T-helper 17 cell (primary cell): ENCODE data around the gene TMEM9. TPM values are rescaled to one million over a fixed set of nuclear protein-coding genes. Genes with fewer than 3 reads are reported as not detected.

ENCODE experiments used
- ATAC-seq: fragments of 150-1000 bp; cut with Tn5 transposase; 2 replicates; pipeline ENCODE4 v1.10.0; 2021; ENCODE audit warnings: mild to moderate bottlenecking, moderate library complexity
- DNase-seq, 3 donors: peaks; one replicate each; pipeline versions ENCODE4 v3.0.0 to v3.0.0-alpha.2; 2020 to 2021
- H3K9me3 ChIP-seq: one replicate; pipeline ENCODE4 v1.7.0; 2013; ENCODE audit warnings: low read length, mild to moderate bottlenecking; ENCODE audit not compliant: control insufficient read depth, poor library complexity, severe bottlenecking
- H3K27ac Mint-ChIP-seq: one replicate; pipeline ENCODE4 v1.8.0; 2022; ENCODE audit warnings: mild to moderate bottlenecking, moderate library complexity, mixed read lengths
- H3K27me3 Mint-ChIP-seq: one replicate; pipeline ENCODE4 v1.8.0; 2022; ENCODE audit warnings: mixed read lengths
- H3K36me3 Mint-ChIP-seq: one replicate; pipeline ENCODE4 v1.8.0; 2022; ENCODE audit warnings: low read depth, mixed read lengths
- H3K4me1 Mint-ChIP-seq: one replicate; pipeline ENCODE4 v1.8.0; 2022; ENCODE audit warnings: mild to moderate bottlenecking, mixed read lengths
- H3K4me3 Mint-ChIP-seq: one replicate; pipeline ENCODE4 v1.8.0; 2022; ENCODE audit warnings: mild to moderate bottlenecking, moderate library complexity, mixed read lengths
- total RNA-seq, 4 donors: library from RNA in 2 of 4; stranded (reverse) in 2 of 4; gene quantifications; one replicate each; pipeline ENCODE4 v1.2.3 and lab custom pipeline; 2022 to 2026

TMEM9 gene
- total RNA-seq, 2 donors from 2014 or later = 13.0 to 13.1 TPM

DNA sequence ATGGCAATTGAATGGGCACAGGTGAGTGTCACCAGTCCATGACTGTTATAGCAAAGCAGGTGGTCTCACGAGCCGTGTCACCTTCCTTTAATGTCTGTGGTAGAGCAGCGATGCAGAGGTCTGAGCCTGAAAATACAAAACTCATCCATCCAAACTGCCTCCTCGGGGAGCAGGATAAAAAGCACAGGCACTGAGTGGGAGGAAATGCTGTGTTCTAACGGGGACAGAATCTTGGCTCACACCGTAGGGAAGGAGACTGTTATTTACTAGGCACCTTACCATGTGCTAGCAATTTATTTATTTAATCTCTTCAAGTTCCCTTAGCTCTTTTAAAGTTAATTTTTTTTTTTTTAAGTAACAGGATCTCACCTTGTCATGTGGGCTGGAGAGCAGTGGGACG, 28.5 kb downstream of the TMEM9 start:
- no peaks in the 10 kb centered on the region for H3K9me3 ChIP-seq
- Mint-ChIP-seq H3K36me3 (peaks cover 5% of the 10 kb centered on the region), H3K4me3 (no peak overlapping the region), H3K4me1 (peaks cover 2% of the 10 kb centered on the region), H3K27me3 (peaks cover 51% of the 10 kb centered on the region), H3K27ac (no peak overlapping the region)
- DNase-seq (no peak), ATAC-seq (no peak)

DNA sequence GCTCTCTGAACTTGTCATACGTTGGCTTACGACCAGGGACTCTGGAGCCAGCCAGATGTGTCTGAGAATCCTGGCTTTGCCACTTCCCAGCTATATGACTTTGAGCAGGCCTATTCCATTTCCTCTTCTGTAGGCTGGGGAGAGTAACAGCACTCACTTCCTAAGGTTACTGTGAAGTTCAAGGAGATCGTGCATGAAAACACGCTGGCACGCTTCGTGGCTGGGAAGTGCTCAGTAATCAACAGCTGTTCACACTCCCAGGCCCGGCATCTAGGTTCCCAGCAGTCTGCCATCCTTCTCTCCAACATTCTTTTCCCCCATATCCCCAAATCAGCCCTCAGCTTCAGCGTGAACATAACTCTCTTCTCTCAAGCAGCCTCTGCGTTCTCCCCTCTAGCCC, 29.3 kb downstream of the TMEM9 start:
- no peak overlapping the region for H3K4me3 Mint-ChIP-seq
- H3K9me3 ChIP-seq = no peaks in the 10 kb centered on the region
- ATAC-seq (no peak), DNase-seq (no peak)
- H3K27ac Mint-ChIP-seq = no peak overlapping the region
- H3K4me1 Mint-ChIP-seq = peaks cover 2% of the 10 kb centered on the region
- H3K27me3 Mint-ChIP-seq = peaks cover 51% of the 10 kb centered on the region
- peaks cover 5% of the 10 kb centered on the region for H3K36me3 Mint-ChIP-seq

DNA sequence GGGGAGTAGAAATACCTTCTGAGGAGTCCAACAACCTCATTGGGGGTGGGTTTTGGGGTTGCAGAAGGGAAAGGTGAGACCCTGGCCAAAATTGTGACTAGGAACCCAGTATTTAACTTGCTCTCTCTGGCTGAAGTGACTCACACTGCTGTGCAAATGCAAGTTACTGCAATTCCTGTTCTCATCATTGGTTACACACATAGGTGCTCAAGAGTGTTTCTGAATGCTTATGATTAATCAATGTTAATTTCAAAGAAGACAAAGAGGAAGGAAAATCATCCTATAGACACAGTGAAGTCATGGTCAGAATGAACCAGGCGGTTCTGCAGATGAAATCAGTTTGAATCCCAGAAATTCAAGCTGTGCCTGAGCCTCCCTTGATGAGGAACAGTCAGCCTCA, 30.4 kb downstream of the TMEM9 start:
- no peaks in the 10 kb centered on the region for H3K9me3 ChIP-seq
- Mint-ChIP-seq H3K4me3 (no peak overlapping the region), H3K4me1 (peaks cover 2% of the 10 kb centered on the region), H3K36me3 (peaks cover 5% of the 10 kb centered on the region), H3K27ac (no peak overlapping the region), H3K27me3 (peaks cover 44% of the 10 kb centered on the region)
- no peak for DNase-seq
- ATAC-seq = no peak

DNA sequence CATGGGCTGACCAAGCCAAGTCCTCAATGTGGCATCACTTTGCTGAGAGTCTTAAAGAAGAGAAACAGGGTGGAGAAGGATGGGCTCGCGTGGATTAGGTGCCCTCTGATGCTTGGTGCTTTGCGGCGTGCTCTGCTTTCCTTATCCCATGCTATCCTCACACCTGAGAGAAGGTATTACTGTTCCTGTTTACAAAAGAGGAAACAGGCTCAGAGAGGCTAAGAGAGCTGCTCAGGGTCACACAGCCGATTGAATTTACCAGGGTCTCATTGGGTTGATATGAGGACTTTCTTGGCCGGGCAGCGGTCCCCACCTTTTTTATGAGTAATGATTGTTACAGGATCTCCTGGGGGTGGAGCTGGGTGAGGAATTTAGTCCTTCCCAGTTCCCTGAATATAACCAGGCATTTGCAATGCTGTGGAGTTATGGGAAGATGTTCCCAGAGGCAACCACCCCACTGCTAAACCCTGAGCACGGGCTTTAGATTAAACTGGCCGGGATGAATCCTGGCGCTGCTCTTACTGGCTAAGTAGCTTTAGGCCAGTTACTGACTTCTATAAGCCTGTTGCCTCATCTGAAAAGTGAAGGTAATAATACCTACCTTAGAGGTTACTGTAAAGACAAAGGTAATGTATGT, 31.8 kb downstream of the TMEM9 start:
- ATAC-seq (no peak), DNase-seq (no peak)
- Mint-ChIP-seq H3K36me3 (peaks cover 5% of the 10 kb centered on the region), H3K4me1 (peaks cover 2% of the 10 kb centered on the region), H3K4me3 (no peak overlapping the region), H3K27me3 (peaks cover 37% of the 10 kb centered on the region), H3K27ac (no peak overlapping the region)
- no peaks in the 10 kb centered on the region for H3K9me3 ChIP-seq

DNA sequence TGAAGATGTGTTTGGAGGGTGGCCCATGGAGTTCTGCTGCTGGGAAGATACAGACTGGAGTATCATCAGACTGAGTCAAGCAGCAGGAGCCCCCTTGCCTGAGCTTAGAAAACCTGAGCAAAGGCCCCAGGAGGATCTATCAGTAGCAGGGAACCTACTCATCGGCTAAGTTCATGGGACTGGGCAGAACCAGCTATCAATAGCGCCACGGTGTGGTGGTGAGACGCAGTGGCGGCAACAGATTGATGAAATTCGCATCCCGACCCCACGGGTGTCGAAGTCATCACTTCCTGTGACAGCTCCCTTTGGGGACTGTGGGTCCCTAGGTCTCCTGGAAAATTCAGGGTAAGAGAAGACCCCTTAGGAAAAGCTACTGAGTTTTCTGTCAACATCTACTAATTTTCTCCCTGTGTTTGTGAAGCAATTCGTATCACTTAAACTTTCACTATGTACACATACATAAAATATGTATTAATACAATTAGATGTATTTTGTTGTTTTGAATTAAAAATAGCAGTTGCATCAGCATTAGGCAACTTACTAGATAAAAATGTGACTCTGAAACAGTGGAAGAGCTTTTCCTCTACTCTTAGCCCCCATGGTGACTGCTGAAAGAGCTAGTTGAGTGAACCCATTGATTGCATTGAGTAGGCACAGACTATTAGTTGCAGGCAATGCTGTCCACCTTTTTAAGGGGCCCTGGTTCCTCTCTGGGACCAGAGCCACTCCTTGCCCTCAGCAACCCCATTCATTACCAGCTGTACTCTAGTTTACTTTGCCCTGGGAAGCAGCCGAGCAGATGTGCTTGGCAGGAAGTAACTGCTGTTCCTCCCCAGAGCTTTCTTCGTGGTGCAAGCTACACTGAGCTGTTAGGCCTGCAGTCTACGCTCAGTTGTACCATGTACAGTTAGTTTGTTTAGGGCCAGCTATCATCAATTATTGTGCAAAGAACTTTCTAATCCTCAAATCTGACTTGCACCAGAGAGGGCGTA, 34.8 kb downstream of the TMEM9 start:
- DNase-seq (peak; percentile 27 to 43 (median 28)), ATAC-seq (peak; percentile 47)
- no peak overlapping the region for H3K27ac Mint-ChIP-seq
- no peaks in the 10 kb centered on the region for H3K9me3 ChIP-seq
- H3K27me3 Mint-ChIP-seq = peaks cover 19% of the 10 kb centered on the region
- H3K4me3 Mint-ChIP-seq = no peak overlapping the region
- H3K4me1 Mint-ChIP-seq = peaks cover 5% of the 10 kb centered on the region
- H3K36me3 Mint-ChIP-seq = no peaks in the 10 kb centered on the region

DNA sequence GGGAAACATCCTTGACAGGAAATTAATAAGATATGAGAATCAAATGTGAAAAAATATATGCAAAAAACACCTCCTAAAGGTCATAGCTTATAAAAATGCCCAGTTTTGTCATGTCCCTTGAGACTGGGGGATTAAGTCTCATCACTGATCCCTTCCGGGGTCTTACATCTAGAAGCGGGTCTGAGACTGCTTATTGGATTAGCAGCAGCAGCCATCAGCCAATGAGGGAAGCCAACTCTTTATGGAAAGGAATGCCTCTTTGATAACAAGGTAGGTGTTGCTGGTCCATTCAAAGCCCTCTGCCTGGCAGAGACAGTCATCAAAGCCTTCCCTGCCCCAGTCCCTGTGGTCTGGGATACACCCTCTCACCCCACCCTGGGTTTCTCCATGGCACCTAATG, 38.2 kb downstream of the TMEM9 start:
- H3K4me1 Mint-ChIP-seq = peaks cover 7% of the 10 kb centered on the region
- H3K27me3 Mint-ChIP-seq = no peaks in the 10 kb centered on the region
- no peak overlapping the region for H3K27ac Mint-ChIP-seq
- H3K4me3 Mint-ChIP-seq = peak overlapping the region; percentile 9
- H3K36me3 Mint-ChIP-seq = no peaks in the 10 kb centered on the region
- H3K9me3 ChIP-seq = no peaks in the 10 kb centered on the region
- DNase-seq (no peak), ATAC-seq (no peak)

DNA sequence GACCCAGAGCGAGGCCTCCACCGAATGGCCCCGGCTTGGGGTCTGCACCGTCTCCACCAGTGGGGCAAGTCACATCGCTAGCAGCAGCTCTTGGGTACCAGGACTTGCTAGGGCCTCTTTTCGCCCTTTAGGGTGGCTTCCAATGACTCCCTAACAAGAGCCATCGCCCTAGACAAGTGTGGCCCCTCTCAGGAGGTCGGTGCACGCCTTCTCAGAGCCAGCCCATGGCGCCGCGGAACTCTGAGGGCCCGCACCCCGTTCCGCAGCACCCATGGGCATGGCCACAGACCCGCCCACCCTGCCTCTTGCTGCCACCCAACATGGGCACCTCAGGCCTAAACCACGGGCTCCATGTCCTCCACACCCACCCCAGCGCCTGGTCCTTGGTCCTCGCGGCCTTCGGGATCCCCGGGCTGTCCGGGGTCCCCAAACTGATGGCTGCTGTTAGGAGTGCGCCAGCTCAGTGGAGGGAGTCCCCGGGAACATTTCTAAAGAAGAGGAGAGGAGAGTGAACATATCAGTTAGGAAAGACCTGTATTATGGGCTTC, 38.8 kb downstream of the TMEM9 start:
- H3K27ac Mint-ChIP-seq = no peak overlapping the region
- no peak overlapping the region for H3K4me3 Mint-ChIP-seq
- no peaks in the 10 kb centered on the region for H3K36me3 Mint-ChIP-seq
- H3K9me3 ChIP-seq = no peaks in the 10 kb centered on the region
- peaks cover 7% of the 10 kb centered on the region for H3K4me1 Mint-ChIP-seq
- ATAC-seq (no peak), DNase-seq (no peak)
- no peaks in the 10 kb centered on the region for H3K27me3 Mint-ChIP-seq

DNA sequence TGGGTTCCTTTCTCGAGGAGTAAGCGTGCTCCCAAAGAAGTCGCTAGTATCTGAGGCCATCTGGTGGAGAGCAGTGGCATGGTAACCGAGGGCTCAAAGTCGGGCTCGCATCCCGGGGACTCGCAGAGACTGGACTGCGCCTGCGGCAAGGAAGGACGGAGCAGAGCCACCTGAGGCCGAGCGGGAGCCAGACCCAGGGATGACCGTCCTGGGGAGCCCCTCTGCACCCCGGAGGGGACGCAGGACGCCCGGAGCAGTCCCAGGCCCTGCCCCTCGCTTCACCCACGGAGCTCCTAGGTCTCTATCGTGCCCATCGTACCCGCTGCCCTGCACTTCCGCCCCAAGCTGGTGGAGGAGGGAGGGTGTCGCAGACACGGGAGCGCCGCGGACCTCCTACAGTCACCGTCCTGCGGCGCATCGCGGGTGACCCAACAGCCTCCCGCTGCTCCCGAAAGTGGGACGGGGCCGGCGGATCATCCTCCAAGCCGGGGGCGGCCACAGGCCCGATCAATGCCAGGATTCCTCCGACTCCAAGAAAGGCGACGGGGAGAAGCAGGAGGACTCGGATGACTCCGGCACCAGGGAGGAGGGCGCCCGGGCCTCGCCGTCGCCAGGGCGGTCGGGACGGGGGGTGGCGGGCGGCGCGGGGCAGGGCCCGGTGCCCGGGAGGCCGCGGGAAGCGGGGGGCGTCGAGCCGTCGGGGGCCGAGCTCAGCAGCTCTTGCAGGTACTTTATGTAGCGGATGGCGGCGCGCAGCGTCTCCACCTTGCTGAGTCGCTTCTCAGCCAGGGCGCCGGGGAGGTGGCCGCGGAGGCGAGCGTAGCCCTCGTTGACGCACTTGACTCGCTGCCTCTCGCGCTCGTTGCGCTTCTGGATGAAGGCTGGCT, 39.8 kb downstream of the TMEM9 start:
- Mint-ChIP-seq H3K36me3 (no peaks in the 10 kb centered on the region), H3K4me1 (peaks cover 7% of the 10 kb centered on the region), H3K27ac (peak overlapping the region; percentile 68), H3K4me3 (peak overlapping the region; percentile 95), H3K27me3 (no peaks in the 10 kb centered on the region)
- peak; percentile 39 to 53 (median 45) for DNase-seq
- H3K9me3 ChIP-seq = no peaks in the 10 kb centered on the region
- peak; percentile 87 for ATAC-seq

DNA sequence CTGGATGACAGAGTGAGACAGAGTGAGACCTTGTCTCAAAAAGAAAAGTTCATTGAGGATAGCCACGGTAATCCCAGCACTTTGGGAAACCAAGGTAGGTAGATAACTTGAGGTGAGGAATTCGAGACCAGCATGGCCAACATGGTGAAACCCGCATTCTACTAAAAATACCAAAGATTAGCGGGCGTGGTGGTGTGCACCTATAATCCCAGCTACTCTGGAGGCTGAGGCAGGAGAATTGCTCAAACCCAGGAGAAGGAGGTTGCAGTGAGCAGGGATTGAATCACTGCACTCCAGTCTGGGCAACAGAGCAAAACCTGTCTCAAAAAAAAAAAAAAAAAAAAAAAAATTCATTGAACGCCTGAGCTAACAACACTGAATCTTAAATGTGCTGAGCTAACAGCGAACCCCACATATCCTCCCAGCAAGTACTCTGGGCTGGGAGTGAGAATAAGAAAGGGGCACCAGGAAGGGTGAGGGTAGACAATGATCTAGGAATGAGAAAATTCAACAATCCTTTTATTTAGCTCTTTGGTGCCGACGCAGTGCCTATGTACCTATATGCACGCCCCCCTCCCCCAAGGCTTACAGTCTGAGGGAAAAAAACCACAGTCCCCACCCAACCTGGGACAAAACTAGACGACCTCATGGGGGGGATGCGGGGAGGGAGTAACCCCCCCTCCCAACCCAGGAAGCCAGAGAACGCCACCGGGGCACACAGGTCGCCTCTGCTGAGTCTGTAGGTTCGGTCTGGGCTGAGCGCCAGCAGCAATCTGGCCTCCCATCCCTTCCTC, 40.6 kb downstream of the TMEM9 start:
- no peaks in the 10 kb centered on the region for H3K27me3 Mint-ChIP-seq
- no peaks in the 10 kb centered on the region for H3K9me3 ChIP-seq
- peaks cover 7% of the 10 kb centered on the region for H3K4me1 Mint-ChIP-seq
- peak overlapping the region; percentile 68 for H3K27ac Mint-ChIP-seq
- peak overlapping the region; percentile 95 for H3K4me3 Mint-ChIP-seq
- ATAC-seq (no peak), DNase-seq (no peak)
- no peaks in the 10 kb centered on the region for H3K36me3 Mint-ChIP-seq

DNA sequence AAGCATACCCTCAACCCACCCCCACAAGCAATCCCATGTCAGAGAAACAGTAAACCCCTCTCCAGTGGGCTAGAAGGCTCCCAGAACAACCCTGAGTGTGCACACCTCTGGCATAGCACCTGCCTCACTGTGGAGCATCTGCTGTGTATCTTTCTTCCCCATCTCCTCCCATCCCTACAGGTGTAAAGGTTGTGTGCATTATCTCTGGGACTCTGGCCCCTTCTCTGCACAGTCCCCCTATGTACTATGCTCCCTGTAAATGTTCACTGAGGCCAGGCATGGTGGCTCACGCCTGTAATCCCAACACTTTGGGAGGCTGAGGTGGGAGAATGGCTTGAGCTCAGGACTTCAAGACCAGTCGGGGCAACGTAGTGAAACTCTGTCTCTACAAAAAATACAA, 41.3 kb downstream of the TMEM9 start:
- Mint-ChIP-seq H3K27ac (no peak overlapping the region), H3K27me3 (no peaks in the 10 kb centered on the region), H3K36me3 (no peaks in the 10 kb centered on the region), H3K4me3 (no peak overlapping the region), H3K4me1 (peaks cover 7% of the 10 kb centered on the region)
- DNase-seq = no peak
- ATAC-seq = no peak
- H3K9me3 ChIP-seq = no peaks in the 10 kb centered on the region

DNA sequence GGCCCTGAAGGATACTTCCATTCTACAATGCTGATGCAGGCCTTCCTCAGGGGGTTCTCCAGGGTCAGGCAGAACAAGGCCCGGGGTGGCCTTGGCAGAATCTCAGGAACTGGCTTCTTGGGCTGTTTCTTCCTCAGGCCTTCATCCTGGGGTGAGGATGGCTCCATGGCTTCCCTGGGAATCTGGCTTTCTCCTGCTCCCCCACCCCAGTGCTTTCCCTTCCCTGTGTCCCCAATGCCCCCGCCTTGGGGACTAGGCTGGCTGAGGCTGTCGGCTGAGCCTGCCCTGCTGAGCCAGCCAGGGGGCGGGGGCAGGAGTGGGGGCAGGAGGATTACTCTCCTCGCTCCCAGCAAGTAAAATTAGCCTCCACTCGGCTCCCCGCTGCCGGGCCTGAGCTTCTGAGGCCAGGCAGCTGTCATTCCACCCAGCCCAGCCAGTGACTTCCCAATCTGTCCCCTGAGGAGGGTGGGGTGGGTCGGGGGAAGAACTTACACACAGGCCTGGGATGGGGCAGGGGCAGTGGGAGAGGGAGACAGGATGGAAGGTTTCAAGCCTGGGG, 42.0 kb downstream of the TMEM9 start, which contains the start of gene CACNA1S:
Gene CACNA1S (minus strand): TSS at position 254 of the 559 bp plus-strand sequence. CDS start 87 bp downstream, at position 167.
- H3K27ac Mint-ChIP-seq = no peak within 1 kb of the TSS
- H3K4me3 Mint-ChIP-seq = peak within 1 kb of the TSS; percentile 31

DNA sequence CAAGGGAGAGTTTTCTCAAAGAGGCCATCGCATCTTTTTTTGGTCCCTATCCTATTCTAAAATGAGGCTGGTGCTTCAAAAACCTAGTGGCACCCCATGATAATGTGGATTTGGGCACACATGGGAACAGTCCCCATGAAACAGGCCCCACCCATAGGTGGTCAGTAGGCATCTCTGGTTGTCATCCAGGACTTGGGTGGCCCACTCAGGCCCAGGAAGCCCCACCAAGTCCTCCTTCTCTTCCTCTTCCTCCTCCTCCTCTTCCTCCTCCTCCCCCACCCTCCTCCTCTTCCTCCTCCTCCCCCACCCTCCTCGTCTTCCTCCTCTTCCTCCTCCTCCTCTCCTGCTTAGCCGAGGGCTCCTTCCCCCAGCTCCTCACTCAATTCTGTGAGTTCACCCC, 42.6 kb downstream of the TMEM9 start:
- no peak for DNase-seq
- H3K9me3 ChIP-seq = no peaks in the 10 kb centered on the region
- Mint-ChIP-seq H3K27ac (no peak overlapping the region), H3K4me1 (peaks cover 10% of the 10 kb centered on the region), H3K4me3 (no peak overlapping the region), H3K36me3 (no peaks in the 10 kb centered on the region), H3K27me3 (peaks cover 4% of the 10 kb centered on the region)
- no peak for ATAC-seq

More for the DNA sequence above, 42.0 kb downstream of the TMEM9 start, which contains the start of gene CACNA1S:
- H3K9me3 ChIP-seq = no peaks in the 10 kb centered on the region
- no peak for DNase-seq
- Mint-ChIP-seq H3K36me3 (no peaks in the 10 kb centered on the region), H3K4me1 (peaks cover 10% of the 10 kb centered on the region), H3K27me3 (peaks cover 4% of the 10 kb centered on the region)
- ATAC-seq = no peak
